ENCODE measurements around the gene PIK3CG. TPM values are rescaled to one million over a fixed set of nuclear protein-coding genes. Genes with fewer than 3 reads are reported as not detected.

The PIK3CG gene
- total and polyA plus RNA-seq, 10 of the 15 experiments (the other 5 are each of a cell fraction or from before 2014, with no cell fraction given) = 0.79 to 7.6 (median 5.2) TPM

GRCh38 chr7:106918991-106919390 is 53.9 kb downstream of the PIK3CG start:
- Histone ChIP-seq H2AFZ (ENCODE audit: control insufficient read depth, low read depth, low read length) (no peak overlapping the region), H4K20me1 (ENCODE audit: control insufficient read depth, insufficient read depth) (no peaks in the 10 kb centered on the region), H3K27me3 (replicated peaks in 1 of 2; ENCODE audit: control insufficient read depth in 2 of 2, insufficient read depth in 2 of 2, low read length in 1 of 2) (peaks cover 0 to 9% of the 10 kb centered on the region in 2 experiments; a peak in 3 of 4 replicates), H3K9ac (ENCODE audit: control insufficient read depth, insufficient read depth, low read length) (no peak overlapping the region), H3K79me2 (ENCODE audit: control insufficient read depth, insufficient read depth, low read length) (no peaks in the 10 kb centered on the region), H3K4me3 (no peak overlapping the region), H3K4me2 (ENCODE audit: control insufficient read depth, insufficient read depth) (no peak overlapping the region), H3K36me3 (ENCODE audit: control insufficient read depth in 2 of 2, insufficient read depth in 2 of 2, low read length in 1 of 2) (no peaks in the 10 kb centered on the region), H3K27ac (ENCODE audit: control insufficient read depth, insufficient read depth) (no peak overlapping the region), H3K9me3 (replicated peaks; ENCODE audit: control insufficient read depth, insufficient read depth, low read length) (no peaks in the 10 kb centered on the region; the same call in 1 of the 3 replicates), H3K4me1 (ENCODE audit: control insufficient read depth, insufficient read depth, low read length) (peaks cover 2% of the 10 kb centered on the region; the same call in 1 of the 2 replicates)
- 37% methylated on average over 3 of the region's 3 CpGs for WGBS (ENCODE audit: insufficient coverage, insufficient replicate concordance, low lambda C conversion rate, missing lambda C conversion rate)
- ChIA-PET CTCF (no interaction called here), POLR2A (no interaction called here), RAD21 (ENCODE audit: unreplicated experiment) (no interaction called here), SMC1A (ENCODE audit: uncharacterized antibody, unreplicated experiment) (interaction anchor here (0.8 kb wide), 1 partner anchor 10 kb away, joined by 3 read pairs; no protein-coding TSS in a partner anchor)
- intact Hi-C loops (cut with micrococcal nuclease; ENCODE audit: unreplicated experiment) = no loop called here
- FAIRE-seq = no peak
- in situ Hi-C loops (cut with MboI) = no loop called here
- BruUV-seq (replicated peaks) = no TSS peak
- no peak for DNase-seq (ENCODE audit: low read depth, low spot score)
- TF ChIP-seq, protein P1, sequence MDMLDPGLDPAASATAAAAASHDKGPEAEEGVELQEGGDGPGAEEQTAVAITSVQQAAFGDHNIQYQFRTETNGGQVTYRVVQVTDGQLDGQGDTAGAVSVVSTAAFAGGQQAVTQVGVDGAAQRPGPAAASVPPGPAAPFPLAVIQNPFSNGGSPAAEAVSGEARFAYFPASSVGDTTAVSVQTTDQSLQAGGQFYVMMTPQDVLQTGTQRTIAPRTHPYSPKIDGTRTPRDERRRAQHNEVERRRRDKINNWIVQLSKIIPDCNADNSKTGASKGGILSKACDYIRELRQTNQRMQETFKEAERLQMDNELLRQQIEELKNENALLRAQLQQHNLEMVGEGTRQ (IDR thresholded peaks at IDR 0.05; ENCODE audit: borderline replicate concordance, low read depth, low read length) = no peak
- TF ChIP-seq ZNF592 (IDR thresholded peaks at IDR 0.05) (no peak), HDAC2 (IDR thresholded peaks at IDR 0.05) (no peak), RCOR1 (conservative IDR thresholded peaks at IDR 0.05; ENCODE audit: low read depth, low read length) (no peak), POU2F2 (IDR thresholded peaks at IDR 0.05; ENCODE audit: borderline replicate concordance, low read depth, low read length) (no peak), FOXM1 (IDR thresholded peaks at IDR 0.05; ENCODE audit: low read depth, low read length) (no peak), STAT1 (conservative IDR thresholded peaks at IDR 0.05) (no peak), MTA3 (IDR thresholded peaks at IDR 0.05; ENCODE audit: borderline replicate concordance, low read length) (no peak), BHLHE40 (IDR thresholded peaks at IDR 0.05; ENCODE audit: borderline replicate concordance in 1 of 2, low read depth in 2 of 2, low read length in 1 of 2) (no peak), SP1 (IDR thresholded peaks at IDR 0.05; ENCODE audit: low read depth, low read length) (no peak), EGR1 (IDR thresholded peaks at IDR 0.05; ENCODE audit: borderline replicate concordance in 1 of 2, low read depth in 2 of 2, low read length in 2 of 2) (no peak), NR2F1 (conservative IDR thresholded peaks at IDR 0.05) (no peak), FOXK2 (IDR thresholded peaks at IDR 0.05) (no peak), CEBPZ (IDR thresholded peaks at IDR 0.05; ENCODE audit: low read depth, low read length) (no peak), TAF1 (IDR thresholded peaks at IDR 0.05; ENCODE audit: borderline replicate concordance, low read depth, low read length) (no peak)
- no peak for ATAC-seq
